Measurements from ENCODE around the gene TRPM3. TPM values are rescaled to one million over a fixed set of nuclear protein-coding genes. Genes with fewer than 3 reads are reported as not detected.
A peak's percentile ranks its signal among the peaks of the same experiment; 100 is the strongest.

The TRPM3 gene
- total RNA-seq, 6 donors from 2014 or later = 0.10 to 1.0 (median 0.17) TPM; not detected in 1

DNA sequence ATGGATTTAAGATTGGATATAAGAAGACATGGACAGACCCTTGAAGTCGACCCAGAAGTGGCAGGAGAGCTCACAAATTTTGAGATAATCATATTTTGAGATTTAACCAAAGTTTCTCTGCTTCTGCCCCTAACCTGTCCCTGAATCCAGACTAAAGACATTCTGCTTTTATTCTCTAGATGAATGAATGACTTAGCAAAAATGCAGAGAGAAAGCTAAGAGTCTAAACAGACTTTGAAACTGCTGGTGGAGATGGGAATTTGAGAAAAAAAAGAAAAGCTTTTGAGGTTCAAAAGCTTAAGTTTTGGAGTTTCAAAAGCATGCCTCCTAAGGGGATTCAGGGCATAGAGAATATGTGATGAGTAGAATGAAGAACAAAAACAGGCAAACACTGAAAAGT lies 621.8 kb downstream of the TRPM3 start:
- no peak for ATAC-seq (ENCODE audit: low FRiP score in 2 of 2)
- no peak overlapping the region for H3K4me3 ChIP-seq
- peaks cover 0 to 9% (median 5%) of the 10 kb centered on the region in 4 donors for H3K4me1 ChIP-seq
- H3K36me3 ChIP-seq = no peaks in the 10 kb centered on the region
- H3K27ac ChIP-seq = no peak overlapping the region
- no peaks in the 10 kb centered on the region for H3K27me3 ChIP-seq
- no peak for DNase-seq
- 66 to 83% methylated on average over 1 of the region's 1 CpG for WGBS, 2 donors
- TF ChIP-seq EP300 (IDR thresholded peaks at IDR 0.05) (no peak), POLR2AphosphoS5 (IDR thresholded peaks at IDR 0.05) (no peak), POLR2A (IDR thresholded peaks at IDR 0.05) (no peak)
- TF ChIP-seq, protein P1, sequence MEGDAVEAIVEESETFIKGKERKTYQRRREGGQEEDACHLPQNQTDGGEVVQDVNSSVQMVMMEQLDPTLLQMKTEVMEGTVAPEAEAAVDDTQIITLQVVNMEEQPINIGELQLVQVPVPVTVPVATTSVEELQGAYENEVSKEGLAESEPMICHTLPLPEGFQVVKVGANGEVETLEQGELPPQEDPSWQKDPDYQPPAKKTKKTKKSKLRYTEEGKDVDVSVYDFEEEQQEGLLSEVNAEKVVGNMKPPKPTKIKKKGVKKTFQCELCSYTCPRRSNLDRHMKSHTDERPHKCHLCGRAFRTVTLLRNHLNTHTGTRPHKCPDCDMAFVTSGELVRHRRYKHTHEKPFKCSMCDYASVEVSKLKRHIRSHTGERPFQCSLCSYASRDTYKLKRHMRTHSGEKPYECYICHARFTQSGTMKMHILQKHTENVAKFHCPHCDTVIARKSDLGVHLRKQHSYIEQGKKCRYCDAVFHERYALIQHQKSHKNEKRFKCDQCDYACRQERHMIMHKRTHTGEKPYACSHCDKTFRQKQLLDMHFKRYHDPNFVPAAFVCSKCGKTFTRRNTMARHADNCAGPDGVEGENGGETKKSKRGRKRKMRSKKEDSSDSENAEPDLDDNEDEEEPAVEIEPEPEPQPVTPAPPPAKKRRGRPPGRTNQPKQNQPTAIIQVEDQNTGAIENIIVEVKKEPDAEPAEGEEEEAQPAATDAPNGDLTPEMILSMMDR (IDR thresholded peaks at IDR 0.05) = no peak
- H3K9me3 ChIP-seq = no peaks in the 10 kb centered on the region

DNA sequence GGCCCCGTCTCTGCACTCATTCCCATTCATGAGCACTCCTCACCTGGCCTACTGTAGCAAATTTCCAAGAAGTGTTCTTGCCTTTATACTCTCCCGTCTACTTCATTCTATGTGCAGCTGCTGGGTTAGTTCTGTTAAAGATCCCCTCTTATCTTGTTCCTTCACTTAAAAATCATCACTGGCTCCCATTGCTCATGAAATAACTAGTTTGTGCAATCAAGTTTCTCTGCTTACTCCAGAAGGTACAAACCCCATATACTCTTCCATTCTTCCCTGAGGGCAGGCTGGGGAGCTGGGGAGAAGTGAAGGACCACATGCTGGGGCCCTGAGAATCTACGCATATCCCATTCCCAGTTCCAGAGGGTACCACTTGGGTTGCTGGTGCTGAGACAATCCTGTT lies 622.6 kb downstream of the TRPM3 start:
- Histone ChIP-seq H3K9me3 (no peaks in the 10 kb centered on the region), H3K4me3 (no peak overlapping the region), H3K4me1 (peaks cover 5 to 15% (median 12%) of the 10 kb centered on the region in 4 donors), H3K36me3 (no peaks in the 10 kb centered on the region), H3K27me3 (no peaks in the 10 kb centered on the region), H3K27ac (no peak overlapping the region)
- 91 to 96% methylated on average over 3 of the region's 3 CpGs for WGBS, 2 donors
- TF ChIP-seq POLR2AphosphoS5 (IDR thresholded peaks at IDR 0.05) (no peak), EP300 (IDR thresholded peaks at IDR 0.05) (no peak), POLR2A (IDR thresholded peaks at IDR 0.05) (no peak)
- TF ChIP-seq, protein P1 (IDR thresholded peaks at IDR 0.05) = no peak
- DNase-seq (no peak), ATAC-seq (ENCODE audit: low FRiP score in 2 of 2) (no peak)

GRCh38 chr9:70496244-70496643 lies 625.2 kb downstream of the TRPM3 start:
- Histone ChIP-seq H3K9me3 (no peaks in the 10 kb centered on the region), H3K27me3 (no peaks in the 10 kb centered on the region), H3K4me1 (peaks cover 8 to 22% (median 13%) of the 10 kb centered on the region in 4 donors), H3K4me3 (no peak overlapping the region), H3K36me3 (no peaks in the 10 kb centered on the region), H3K27ac (no peak overlapping the region)
- no peak for DNase-seq
- 86 to 92% methylated on average over 2 of the region's 2 CpGs for WGBS, 2 donors
- TF ChIP-seq POLR2AphosphoS5 (IDR thresholded peaks at IDR 0.05) = no peak
- TF ChIP-seq, protein P1 (IDR thresholded peaks at IDR 0.05) = no peak
- no peak for TF ChIP-seq POLR2A (IDR thresholded peaks at IDR 0.05)
- no peak for TF ChIP-seq EP300 (IDR thresholded peaks at IDR 0.05)
- no peak for ATAC-seq (ENCODE audit: low FRiP score in 2 of 2)

GRCh38 chr9:70495514-70495913 lies 625.9 kb downstream of the TRPM3 start:
- Histone ChIP-seq H3K27me3 (no peaks in the 10 kb centered on the region), H3K36me3 (no peaks in the 10 kb centered on the region), H3K9me3 (no peaks in the 10 kb centered on the region), H3K4me1 (peaks cover 8 to 22% (median 13%) of the 10 kb centered on the region in 4 donors), H3K4me3 (no peak overlapping the region), H3K27ac (no peak overlapping the region)
- TF ChIP-seq POLR2AphosphoS5 (IDR thresholded peaks at IDR 0.05) = no peak
- no peak for TF ChIP-seq POLR2A (IDR thresholded peaks at IDR 0.05)
- TF ChIP-seq EP300 (IDR thresholded peaks at IDR 0.05) = no peak
- TF ChIP-seq, protein P1 (IDR thresholded peaks at IDR 0.05) = no peak
- DNase-seq = no peak
- 74 to 98% methylated on average over 6 of the region's 6 CpGs for WGBS, 2 donors
- peak in 1 of 2 donors; percentile 34 for ATAC-seq (ENCODE audit: low FRiP score in 2 of 2)

DNA sequence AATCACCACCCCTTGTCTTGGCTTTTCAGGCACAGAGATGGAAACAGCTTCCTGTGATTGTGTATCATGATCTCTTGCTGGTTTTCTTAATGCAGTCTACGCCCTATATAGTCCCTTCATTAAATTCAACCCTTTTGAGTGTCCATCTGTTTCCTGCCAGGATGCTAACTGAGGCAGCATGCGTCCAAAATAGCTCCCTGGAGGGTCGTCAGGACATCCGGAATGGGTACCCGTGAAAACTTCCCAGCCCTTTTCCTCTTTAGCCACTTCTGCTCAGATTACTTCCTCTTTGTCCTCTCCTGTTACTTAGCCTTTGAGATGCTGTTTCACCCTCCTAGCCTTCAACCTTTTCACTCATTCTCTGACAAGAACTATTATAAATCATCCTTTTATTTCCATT lies 627.2 kb downstream of the TRPM3 start:
- Histone ChIP-seq H3K9me3 (no peaks in the 10 kb centered on the region), H3K36me3 (no peaks in the 10 kb centered on the region), H3K4me3 (no peak overlapping the region), H3K4me1 (peaks cover 8 to 25% (median 13%) of the 10 kb centered on the region in 4 donors), H3K27ac (peak overlapping the region in 1 of 4 donors; percentile 43), H3K27me3 (no peaks in the 10 kb centered on the region)
- TF ChIP-seq, protein P1 (IDR thresholded peaks at IDR 0.05) = no peak
- WGBS, 2 donors = 47 to 48% methylated on average over 5 of the region's 5 CpGs
- peak in 1 of 2 donors; percentile 65 for ATAC-seq (ENCODE audit: low FRiP score in 2 of 2)
- DNase-seq = no peak
